HCT116 (cell line): Measurements from ENCODE around the gene SLC12A7. TPM values are rescaled to one million over a fixed set of nuclear protein-coding genes. Genes with fewer than 3 reads are reported as not detected.

Experiments
- ATAC-seq: fragments of 200-7000 bp; cut with Tn5 transposase; 2 replicates; pipeline ENCODE4 v1.9.1; 2020; ENCODE audit warnings: mild to moderate bottlenecking, moderate library complexity
- BruUV-seq: library from RNA; stranded (reverse); fragments of 400-500 nt; replicated peaks from 2 replicates; lab custom pipeline; 2021; lab: Mats Ljungman, UMichigan
- CTCF ChIA-PET: fragments of 300-600 bp; sonication (Branson Sonifier 250); formaldehyde crosslinking; loops from one replicate; lab custom pipeline; 2021; ENCODE audit warnings: antibody characterized with exemption; lab: Charles Lee
- POLR2A ChIA-PET: fragments of 300-600, 350-600 bp; sonication (Branson Sonifier 250); formaldehyde crosslinking; loops from one replicate; lab custom pipeline; 2021; ENCODE audit warnings: antibody characterized with exemption; lab: Charles Lee
- RAD21 ChIA-PET, 2 experiments: fragments of 300-600 bp; sonication (Branson Sonifier 250); formaldehyde crosslinking; loops; one replicate each; lab custom pipeline; 2023; ENCODE audit warnings: low total read pairs in 2 of 2; ENCODE audit not compliant: uncharacterized antibody in 2 of 2, unreplicated experiment in 2 of 2, low non-redundant PET in 1 of 2; lab: Charles Lee
- DNase-seq: peaks from one replicate; pipeline ENCODE4 v3.0.0-alpha.2; 2010; ENCODE audit warnings: low read depth, low spot score
- H2AFZ ChIP-seq: fragments of 200-600 bp; shearing (Covaris generic), sonication (generic); 2 replicates; pipeline ENCODE4 v1.6.1; 2017; ENCODE audit warnings: low read depth, mixed run types, mixed read lengths, antibody characterized with exemption, low read length; ENCODE audit not compliant: poor library complexity, severe bottlenecking
- H3K27ac ChIP-seq: 2 replicates; pipeline ENCODE4 v1.5.1; 2012; ENCODE audit warnings: low read depth, low read length
- H3K27me3 ChIP-seq: fragments of 200-600 bp; sonication (generic); 2 replicates; pipeline ENCODE4 v1.6.1; 2016; ENCODE audit warnings: mixed run types, low read length, mixed read lengths; ENCODE audit not compliant: insufficient read depth
- H3K36me3 ChIP-seq, 2 experiments: fragments of 200-500 bp in 1 of 2; fragments of 200-600 bp in 1 of 2; sonication (Bioruptor generic) in 1 of 2; sonication (generic) in 1 of 2; 2 replicates each; pipeline versions ENCODE4 v1.5.1 to v1.6.1; 2014 to 2016; ENCODE audit warnings: low read length in 2 of 2, inconsistent platforms in 1 of 2, mixed read lengths in 1 of 2, mixed run types in 1 of 2; ENCODE audit not compliant: insufficient read depth in 2 of 2, control insufficient read depth in 1 of 2
- H3K4me1 ChIP-seq, 2 experiments: fragments of 200-600 bp in 1 of 2; sonication (generic) in 1 of 2; 2 replicates each; pipeline versions ENCODE4 v1.5.1 to v1.6.1; 2012 to 2017; ENCODE audit warnings: low read length in 2 of 2, inconsistent platforms in 1 of 2, mild to moderate bottlenecking in 1 of 2, mixed read lengths in 1 of 2, mixed run types in 1 of 2, moderate library complexity in 1 of 2; ENCODE audit not compliant: insufficient read depth in 2 of 2, control insufficient read depth in 1 of 2
- H3K4me2 ChIP-seq: fragments of 200-600 bp; sonication (generic); 2 replicates; pipeline ENCODE4 v1.6.1; 2017; ENCODE audit warnings: mixed run types, low read length, mixed read lengths
- H3K4me3 ChIP-seq, 2 experiments: fragments of 200-600 bp in 1 of 2; sonication (generic) in 1 of 2; replicated peaks in 1 of 2; 2 replicates each; pipeline ENCODE4 v1.5.1; 2011 to 2016; ENCODE audit warnings: low read length in 2 of 2, control low read depth in 1 of 2, low read depth in 1 of 2, mild to moderate bottlenecking in 1 of 2, mixed read lengths in 1 of 2, mixed run types in 1 of 2
- H3K79me2 ChIP-seq: fragments of 200-600 bp; sonication (generic); 2 replicates; pipeline ENCODE4 v1.6.1; 2017; ENCODE audit warnings: mild to moderate bottlenecking, mixed run types, low read length, moderate library complexity, mixed read lengths; ENCODE audit not compliant: insufficient read depth
- H3K9ac ChIP-seq: fragments of 200-600 bp; sonication (generic); 2 replicates; pipeline ENCODE4 v1.6.1; 2016; ENCODE audit warnings: low read length, mixed read lengths
- H3K9me2 ChIP-seq: fragments of 200-600 bp; sonication (generic), shearing (Covaris generic); 2 replicates; pipeline ENCODE4 v1.6.1; 2017; ENCODE audit warnings: mixed run types, mild to moderate bottlenecking, moderate library complexity; ENCODE audit not compliant: insufficient read depth
- H3K9me3 ChIP-seq, 2 experiments: fragments of 200-500 bp in 1 of 2; fragments of 200-600 bp in 1 of 2; sonication (Bioruptor generic) in 1 of 2; sonication (generic) in 1 of 2; 2 replicates each; pipeline ENCODE4 v1.6.1; 2014 to 2017; ENCODE audit warnings: low read length in 2 of 2, mixed read lengths in 2 of 2, inconsistent platforms in 1 of 2, low read depth in 1 of 2, mild to moderate bottlenecking in 1 of 2, mixed run types in 1 of 2, moderate library complexity in 1 of 2; ENCODE audit not compliant: control insufficient read depth in 1 of 2, insufficient read depth in 1 of 2
- H4K20me1 ChIP-seq: fragments of 200-600 bp; sonication (generic), shearing (Covaris generic); 2 replicates; pipeline ENCODE4 v1.6.1; 2017; ENCODE audit warnings: mixed run types, mild to moderate bottlenecking, moderate library complexity; ENCODE audit not compliant: insufficient read depth
- CBX3 ChIP-seq: IDR thresholded peaks from 2 replicates; pipeline ENCODE4 v1.6.1; 2012; ENCODE audit warnings: low read depth
- CTCF ChIP-seq, 3 experiments: fragments of 200-600 bp in 1 of 3; sonication (generic) in 1 of 3; IDR thresholded peaks in 2 of 3; conservative IDR thresholded peaks in 1 of 3; 2 replicates each; pipeline ENCODE4 v1.5.1; 2012 to 2017; ENCODE audit warnings: low read depth in 2 of 3, low read length in 2 of 3, antibody characterized with exemption in 1 of 3, borderline replicate concordance in 1 of 3, control low read depth in 1 of 3, mild to moderate bottlenecking in 1 of 3, mixed read lengths in 1 of 3, mixed run types in 1 of 3, moderate library complexity in 1 of 3; ENCODE audit not compliant: insufficient read depth in 1 of 3
- ELF1 ChIP-seq: IDR thresholded peaks from 2 replicates; pipeline ENCODE4 v1.6.1; 2012; ENCODE audit warnings: low read depth, borderline replicate concordance
- FOSL1 ChIP-seq: IDR thresholded peaks from 2 replicates; pipeline ENCODE4 v1.6.1; 2012; ENCODE audit warnings: low read depth
- JUND ChIP-seq: IDR thresholded peaks from 2 replicates; pipeline ENCODE4 v1.6.1; 2012
- POLR2AphosphoS5 ChIP-seq: IDR thresholded peaks from 2 replicates; pipeline ENCODE4 v1.6.1; 2011; ENCODE audit warnings: mild to moderate bottlenecking, low read depth, low read length, moderate library complexity
- RAD21 ChIP-seq: IDR thresholded peaks from 2 replicates; pipeline ENCODE4 v1.6.1; 2012; ENCODE audit warnings: low read depth, mild to moderate bottlenecking
- TCF7L2 ChIP-seq: IDR thresholded peaks from 2 replicates; pipeline ENCODE4 v1.7.0; 2011; ENCODE audit warnings: borderline replicate concordance, inconsistent platforms; ENCODE audit not compliant: insufficient read depth, insufficient read length; ENCODE audit errors: extremely low read depth
- ZFX ChIP-seq: fragments of 450-650 bp; IDR thresholded peaks from 2 replicates; pipeline ENCODE4 v1.6.1; 2017
- intact Hi-C: fragments of 100-400 bp; cut with micrococcal nuclease; formaldehyde crosslinking; loops from 2 replicates; pipeline ENCODE4 v1.10.0; 2022
- total RNA-seq: library from RNA; stranded (reverse); gene quantifications from one replicate; pipeline ENCODE4 v1.2.1, GENCODE V29; 2021; ENCODE audit not compliant: unreplicated experiment

The SLC12A7 gene
- total RNA-seq, 1 experiment from 2014 or later, result 29.6 TPM

GRCh38 chr5:1004461-1005248, 107.2 kb downstream of the SLC12A7 start:
- Histone ChIP-seq H3K79me2 (no peaks in the 10 kb centered on the region), H3K27ac (peak overlapping the region; percentile 17; the same call in 1 of the 2 replicates), H3K4me2 (peak overlapping the region; percentile 89), H3K9me3 (no peaks in the 10 kb centered on the region), H3K4me3 (peak overlapping the region; percentile 33 to 57), H3K9ac (peak overlapping the region; percentile 61), H3K4me1 (peaks cover 31 to 51% of the 10 kb centered on the region in 2 experiments), H4K20me1 (no peaks in the 10 kb centered on the region), H3K9me2 (no peaks in the 10 kb centered on the region), H3K27me3 (peaks cover 20% of the 10 kb centered on the region; the same call in 1 of the 2 replicates), H2AFZ (peak overlapping the region; percentile 65), H3K36me3 (no peaks in the 10 kb centered on the region)
- ChIA-PET POLR2A (no interaction called here), RAD21 (no interaction called here), CTCF (no interaction called here)
- ATAC-seq, result peak; percentile 71
- intact Hi-C loops, result loop anchor here (10.0 kb wide), 1 partner anchor 160 kb away; no protein-coding TSS in a partner anchor
- peak; percentile 60; the same call in 1 of the 2 replicates for TF ChIP-seq ZFX
- peak in 2 of 3 experiments; percentile 39 to 44; a peak in 3 of 6 replicates for TF ChIP-seq CTCF (IDR thresholded peaks at IDR 0.05 in 2 of 3, conservative IDR thresholded peaks at IDR 0.05 in 1 of 3; ENCODE audit: borderline replicate concordance in 1 of 3, insufficient read depth in 1 of 3, low read depth in 2 of 3, low read length in 2 of 3)
- no peak for TF ChIP-seq ELF1
- peak; percentile 24 for TF ChIP-seq TCF7L2
- TF ChIP-seq POLR2AphosphoS5, result no peak
- no peak for TF ChIP-seq RAD21
- TF ChIP-seq FOSL1, result no peak
- no peak for TF ChIP-seq CBX3
- no peak for TF ChIP-seq JUND
- DNase-seq, result no peak
- no TSS peak for BruUV-seq
